GM12873 (cell line): Measurements from ENCODE around the gene TMEM44.

Experiments
- TF ChIP-seq, protein P1 (sequence below): IDR thresholded peaks from 2 replicates; pipeline ENCODE4 v1.5.1; 2012; ENCODE audit warnings: low read depth, mild to moderate bottlenecking, moderate library complexity, low read length, control low read depth; ENCODE audit not compliant: insufficient read depth; ENCODE audit errors: missing control alignments

TMEM44 gene

DNA sequence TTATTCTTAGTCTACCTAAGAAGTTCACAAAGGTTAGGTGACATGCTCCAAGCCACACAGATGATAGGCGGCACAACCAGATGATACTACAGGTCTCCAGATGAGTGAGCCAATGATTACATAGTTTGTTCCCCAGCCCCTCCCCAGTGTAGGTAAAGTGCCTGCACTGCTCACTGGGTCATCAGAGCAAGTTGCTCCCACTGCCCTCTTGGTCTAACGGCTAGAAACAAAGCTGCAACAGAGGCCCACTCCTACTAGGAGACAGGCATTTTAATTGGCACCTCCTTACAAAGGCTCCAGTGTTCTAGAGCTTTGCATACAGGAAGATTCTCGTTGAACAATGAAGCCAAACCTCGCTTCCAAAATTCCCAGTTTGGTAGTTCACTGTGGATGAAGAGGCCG is 47.3 kb downstream of the TMEM44 start:
- TF ChIP-seq, protein P1, sequence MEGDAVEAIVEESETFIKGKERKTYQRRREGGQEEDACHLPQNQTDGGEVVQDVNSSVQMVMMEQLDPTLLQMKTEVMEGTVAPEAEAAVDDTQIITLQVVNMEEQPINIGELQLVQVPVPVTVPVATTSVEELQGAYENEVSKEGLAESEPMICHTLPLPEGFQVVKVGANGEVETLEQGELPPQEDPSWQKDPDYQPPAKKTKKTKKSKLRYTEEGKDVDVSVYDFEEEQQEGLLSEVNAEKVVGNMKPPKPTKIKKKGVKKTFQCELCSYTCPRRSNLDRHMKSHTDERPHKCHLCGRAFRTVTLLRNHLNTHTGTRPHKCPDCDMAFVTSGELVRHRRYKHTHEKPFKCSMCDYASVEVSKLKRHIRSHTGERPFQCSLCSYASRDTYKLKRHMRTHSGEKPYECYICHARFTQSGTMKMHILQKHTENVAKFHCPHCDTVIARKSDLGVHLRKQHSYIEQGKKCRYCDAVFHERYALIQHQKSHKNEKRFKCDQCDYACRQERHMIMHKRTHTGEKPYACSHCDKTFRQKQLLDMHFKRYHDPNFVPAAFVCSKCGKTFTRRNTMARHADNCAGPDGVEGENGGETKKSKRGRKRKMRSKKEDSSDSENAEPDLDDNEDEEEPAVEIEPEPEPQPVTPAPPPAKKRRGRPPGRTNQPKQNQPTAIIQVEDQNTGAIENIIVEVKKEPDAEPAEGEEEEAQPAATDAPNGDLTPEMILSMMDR, result no peak

DNA sequence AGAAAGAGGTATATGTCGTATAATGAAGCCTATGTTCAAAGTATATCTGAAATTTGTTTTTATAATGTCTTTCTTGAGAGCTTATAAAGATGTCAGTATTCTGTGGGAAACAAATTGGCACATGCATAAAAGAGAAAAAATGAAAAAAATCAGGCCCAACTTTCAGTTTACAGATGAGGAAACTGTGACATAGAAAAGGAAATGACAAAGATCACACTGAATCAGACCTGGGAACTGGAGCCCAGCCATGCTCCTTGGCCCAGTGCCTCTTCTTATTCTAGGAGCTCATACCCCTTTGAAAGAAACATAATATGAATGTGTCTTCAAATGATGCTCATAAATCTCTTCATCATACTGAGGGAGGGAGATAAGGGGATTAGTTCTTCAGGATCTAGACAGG is 48.4 kb downstream of the TMEM44 start:
- TF ChIP-seq, protein P1, result no peak

DNA sequence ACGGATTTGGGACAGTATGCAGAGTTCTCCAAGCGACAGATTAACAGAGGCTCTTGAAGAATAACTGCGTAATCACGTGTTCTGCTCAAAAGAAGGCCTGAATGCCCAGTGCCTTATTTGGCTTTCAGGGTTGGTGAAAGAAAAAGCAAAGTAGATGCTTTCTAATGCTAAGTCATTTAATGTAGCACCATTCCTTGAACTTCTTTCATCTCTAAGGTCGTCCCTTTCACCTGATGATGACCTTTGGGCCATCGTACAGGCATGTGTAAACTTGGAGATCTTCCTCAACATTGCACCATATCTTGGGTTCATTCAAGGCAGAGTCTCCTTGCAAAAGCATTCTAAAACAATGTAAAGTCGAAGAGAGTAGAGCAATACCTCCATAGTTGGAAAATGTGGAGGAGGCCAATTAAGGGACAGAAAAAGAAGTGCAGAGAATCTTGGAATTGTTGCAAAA is 48.9 kb downstream of the TMEM44 start:
- TF ChIP-seq, protein P1, result no peak

DNA sequence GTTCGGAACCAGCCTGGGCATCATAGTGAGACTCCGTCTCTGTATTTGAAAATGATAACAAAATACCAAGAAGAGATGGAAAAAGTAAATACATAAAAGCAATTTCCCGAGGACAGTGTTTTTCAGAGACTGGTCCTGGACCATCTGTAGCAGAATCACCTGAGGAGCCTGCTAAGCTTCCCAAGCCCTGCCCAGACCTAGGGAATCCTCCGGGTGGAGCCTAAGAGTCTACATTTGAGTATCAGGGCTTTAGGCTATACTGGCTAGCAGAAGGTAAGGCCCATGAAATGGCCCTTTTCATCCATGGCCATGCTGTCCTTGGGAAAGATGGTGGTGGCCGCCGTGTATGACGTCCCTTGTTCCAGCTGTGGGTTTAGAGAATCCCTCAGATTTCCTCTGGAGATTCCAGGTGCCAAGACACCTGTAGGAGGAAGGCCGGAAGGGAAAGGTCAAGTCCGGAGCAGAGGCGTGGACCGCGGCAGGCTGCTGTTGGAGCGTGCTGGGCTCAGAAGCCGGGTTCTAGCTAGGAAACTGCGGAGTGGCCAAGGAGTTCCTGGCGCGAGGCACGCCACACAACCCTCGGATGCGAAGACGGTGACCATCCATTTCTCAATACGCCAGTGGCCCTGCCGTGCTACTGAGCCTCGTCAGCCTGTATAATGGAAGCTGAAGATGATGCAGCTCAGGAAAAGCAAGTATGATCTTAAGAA is 50.9 kb downstream of the TMEM44 start:
- TF ChIP-seq, protein P1, result no peak

DNA sequence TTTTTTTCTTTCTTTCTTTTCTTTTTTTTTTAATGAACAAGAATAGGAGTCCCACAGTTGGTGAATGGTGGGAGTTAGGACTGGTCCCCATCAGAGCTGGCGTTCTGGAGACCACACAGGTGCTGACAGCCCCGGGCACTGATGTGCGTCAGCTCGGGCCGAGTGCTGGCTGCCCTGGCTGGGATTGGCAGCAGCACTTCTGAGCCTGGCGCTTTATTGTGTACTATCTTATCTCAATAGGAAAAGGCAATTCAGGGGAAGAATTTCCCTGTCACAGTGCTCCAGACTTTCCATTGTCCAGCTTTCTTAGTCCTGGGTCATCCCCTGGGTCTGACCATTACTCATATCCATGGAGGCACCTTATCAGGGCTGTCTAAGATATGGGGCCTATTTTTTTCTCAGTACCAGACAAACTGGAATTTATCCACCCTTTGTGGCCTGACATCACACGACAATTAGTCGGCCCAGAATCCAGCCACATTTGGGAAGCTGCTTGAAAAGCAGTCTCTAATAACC is 54.1 kb downstream of the TMEM44 start:
- TF ChIP-seq, protein P1, result no peak

DNA sequence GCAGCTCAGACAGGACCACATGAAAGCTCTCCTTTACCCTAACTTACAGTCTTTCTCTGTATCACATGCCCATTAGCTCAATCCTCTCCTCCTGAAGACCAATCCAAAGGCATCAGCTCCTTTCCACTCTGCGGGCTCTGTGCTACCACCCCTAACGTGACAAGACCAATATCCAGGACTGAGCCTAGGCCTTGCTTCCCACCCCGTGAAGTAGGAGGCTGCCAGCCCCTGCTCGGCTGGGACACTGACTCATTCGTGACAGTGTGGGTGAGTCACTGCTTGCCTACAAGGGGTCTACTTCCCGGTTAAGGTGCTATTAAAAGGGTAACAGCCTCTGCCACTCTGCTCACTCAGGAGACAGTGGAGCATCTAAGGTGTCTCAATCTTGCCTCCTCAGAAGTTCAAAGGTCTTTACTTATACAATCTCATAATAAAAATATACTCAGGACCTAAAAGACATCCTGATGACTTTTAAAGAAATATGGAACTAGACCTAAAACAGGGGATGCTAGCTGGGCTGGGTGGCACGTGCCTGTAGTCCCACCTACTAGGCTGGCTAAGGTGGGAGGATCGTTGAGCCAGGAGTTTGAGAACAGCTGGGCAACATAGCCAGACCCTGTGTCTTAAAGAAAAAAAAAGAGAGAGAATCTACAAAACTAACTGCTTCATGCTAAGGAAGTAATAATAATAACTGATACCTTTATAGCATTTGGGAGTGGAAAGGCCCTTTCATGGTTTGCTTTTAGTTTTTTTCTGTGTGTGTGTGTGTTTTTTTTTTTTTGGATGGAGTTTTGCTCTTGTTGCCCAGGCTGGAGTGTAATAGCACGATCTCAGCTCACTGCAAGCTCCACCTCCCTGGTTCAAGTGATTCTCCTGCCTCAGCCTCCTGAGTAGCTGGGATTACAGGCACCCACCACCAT is 55.0 kb downstream of the TMEM44 start:
- TF ChIP-seq, protein P1, result no peak
